WTC11 (cell line): ENCODE measurements around the gene PBRM1. TPM values are rescaled to one million over a fixed set of nuclear protein-coding genes. Genes with fewer than 3 reads are reported as not detected.

Source experiments
- ATAC-seq: fragments of 200-7000 bp; cut with Tn5 transposase; 2 replicates; pipeline ENCODE4 v1.10.0; 2021; ENCODE audit warnings: mild to moderate bottlenecking, moderate library complexity
- CTCF ChIA-PET: fragments of 300-600 bp; sonication (Branson Sonifier 250); formaldehyde crosslinking; loops from one replicate; lab custom pipeline; 2021; ENCODE audit warnings: antibody characterized with exemption; lab: Charles Lee
- POLR2A ChIA-PET: fragments of 350-600 bp; sonication (Branson Sonifier 250); formaldehyde crosslinking; loops from one replicate; lab custom pipeline; 2021; ENCODE audit warnings: antibody characterized with exemption; lab: Charles Lee
- DNase-seq: peaks from one replicate; pipeline ENCODE4 v3.0.0; 2021; ENCODE audit warnings: low spot score
- H3K27ac Mint-ChIP-seq: 2 replicates; pipeline ENCODE4 v1.8.0; 2021; ENCODE audit warnings: mixed read lengths
- H3K27me3 Mint-ChIP-seq: 2 replicates; pipeline ENCODE4 v1.8.0; 2021; ENCODE audit warnings: low read depth, mild to moderate bottlenecking, moderate library complexity, mixed read lengths
- H3K36me3 Mint-ChIP-seq: 2 replicates; pipeline ENCODE4 v1.8.0; 2021; ENCODE audit warnings: mixed read lengths
- H3K4me1 Mint-ChIP-seq: 2 replicates; pipeline ENCODE4 v1.8.0; 2022; ENCODE audit warnings: mixed read lengths
- H3K4me3 Mint-ChIP-seq: 2 replicates; pipeline ENCODE4 v1.8.0; 2021; ENCODE audit warnings: mild to moderate bottlenecking, moderate library complexity, mixed read lengths
- H3K9me3 Mint-ChIP-seq: 2 replicates; pipeline ENCODE4 v1.8.0; 2021; ENCODE audit warnings: mixed read lengths
- ATF6 ChIP-seq: sonication (generic); formaldehyde crosslinking; IDR thresholded peaks from 2 replicates; pipeline ENCODE4 v1.8.1; 2023; ENCODE audit warnings: mild to moderate bottlenecking, missing genetic modification reagents
- CREM ChIP-seq: sonication (generic); formaldehyde crosslinking; IDR thresholded peaks from 2 replicates; pipeline ENCODE4 v1.8.1; 2022; ENCODE audit warnings: mild to moderate bottlenecking, missing genetic modification reagents, moderate library complexity
- EMX1 ChIP-seq: fragments of 250-450 bp; sonication (Bioruptor Pico); IDR thresholded peaks from 2 replicates; pipeline ENCODE4 v1.8.0; 2021; ENCODE audit warnings: mild to moderate bottlenecking
- ESRRA ChIP-seq: sonication (generic); formaldehyde crosslinking; IDR thresholded peaks from 2 replicates; pipeline ENCODE4 v1.8.1; 2022; ENCODE audit warnings: mild to moderate bottlenecking, missing genetic modification reagents, borderline replicate concordance
- ETV6 ChIP-seq: sonication (generic); formaldehyde crosslinking; IDR thresholded peaks from 2 replicates; pipeline ENCODE4 v1.8.1; 2022; ENCODE audit warnings: mild to moderate bottlenecking, missing genetic modification reagents
- FOXK1 ChIP-seq: sonication (generic); formaldehyde crosslinking; IDR thresholded peaks from 2 replicates; pipeline ENCODE4 v1.8.0; 2022; ENCODE audit warnings: mild to moderate bottlenecking, moderate library complexity, missing genetic modification reagents
- GRHL2 ChIP-seq: fragments of 250-450 bp; sonication (Bioruptor Pico); IDR thresholded peaks from 2 replicates; pipeline ENCODE4 v1.8.0; 2022; ENCODE audit warnings: mild to moderate bottlenecking, moderate library complexity; ENCODE audit not compliant: insufficient replicate concordance, severe bottlenecking
- GTF2I ChIP-seq: fragments of 250-450 bp; sonication (Bioruptor Pico); conservative IDR thresholded peaks from 2 replicates; pipeline ENCODE4 v1.4.0; 2021; ENCODE audit warnings: mild to moderate bottlenecking
- NFATC4 ChIP-seq: fragments of 250-450 bp; sonication (Bioruptor Pico); IDR thresholded peaks from 2 replicates; pipeline ENCODE4 v1.9.0; 2021; ENCODE audit warnings: mild to moderate bottlenecking
- NFE2L1 ChIP-seq: sonication (generic); formaldehyde crosslinking; IDR thresholded peaks from 2 replicates; pipeline ENCODE4 v1.8.1; 2023; ENCODE audit warnings: missing genetic modification reagents
- NFYB ChIP-seq: sonication (generic); formaldehyde crosslinking; conservative IDR thresholded peaks from 2 replicates; pipeline ENCODE4 v1.8.0; 2022; ENCODE audit warnings: low read depth, missing genetic modification reagents
- SMAD3 ChIP-seq: sonication (generic); formaldehyde crosslinking; IDR thresholded peaks from 2 replicates; pipeline ENCODE4 v1.8.0; 2022; ENCODE audit warnings: missing genetic modification reagents, mild to moderate bottlenecking, borderline replicate concordance
- SP1 ChIP-seq: sonication (generic); formaldehyde crosslinking; conservative IDR thresholded peaks from 2 replicates; pipeline ENCODE4 v1.8.1; 2022; ENCODE audit warnings: missing genetic modification reagents
- TEAD1 ChIP-seq: sonication (generic); formaldehyde crosslinking; IDR thresholded peaks from 2 replicates; pipeline ENCODE4 v1.8.0; 2022; ENCODE audit warnings: mild to moderate bottlenecking, missing genetic modification reagents
- ZNF232 ChIP-seq: sonication (generic); formaldehyde crosslinking; IDR thresholded peaks from 2 replicates; pipeline ENCODE4 v1.8.0; 2022; ENCODE audit warnings: mild to moderate bottlenecking, missing genetic modification reagents
- ZNF263 ChIP-seq: sonication (generic); formaldehyde crosslinking; IDR thresholded peaks from 2 replicates; pipeline ENCODE4 v1.8.1; 2022; ENCODE audit warnings: low read depth, mild to moderate bottlenecking, moderate library complexity, missing genetic modification reagents
- ZNF317 ChIP-seq: sonication (generic); formaldehyde crosslinking; IDR thresholded peaks from 2 replicates; pipeline ENCODE4 v1.8.1; 2023; ENCODE audit warnings: low read depth, mild to moderate bottlenecking, moderate library complexity, missing genetic modification reagents, borderline replicate concordance
- ZNF396 ChIP-seq: fragments of 250-450 bp; sonication (Bioruptor Pico); IDR thresholded peaks from 2 replicates; pipeline ENCODE4 v1.8.0; 2021; ENCODE audit warnings: mild to moderate bottlenecking, moderate library complexity, borderline replicate concordance
- ZNF512 ChIP-seq: sonication (generic); formaldehyde crosslinking; IDR thresholded peaks from 2 replicates; pipeline ENCODE4 v1.8.1; 2022; ENCODE audit warnings: missing genetic modification reagents, borderline replicate concordance
- ZNF671 ChIP-seq: fragments of 250-450 bp; sonication (Bioruptor Pico); IDR thresholded peaks from 2 replicates; pipeline ENCODE4 v1.8.0; 2021; ENCODE audit warnings: mild to moderate bottlenecking
- total RNA-seq: library from RNA; stranded (reverse); gene quantifications from 3 replicates; pipeline ENCODE4 v1.2.3, GENCODE V29; 2021
- TF ChIP-seq, protein P1 (sequence below): sonication (generic); formaldehyde crosslinking; IDR thresholded peaks from 2 replicates; pipeline ENCODE4 v1.8.1; 2023; ENCODE audit warnings: mild to moderate bottlenecking, missing genetic modification reagents, moderate library complexity
- TF ChIP-seq, protein P2 (sequence below): sonication (generic); formaldehyde crosslinking; IDR thresholded peaks from 2 replicates; pipeline ENCODE4 v1.8.1; 2022; ENCODE audit warnings: low read depth, missing genetic modification reagents, borderline replicate concordance
- TF ChIP-seq, protein P3 (sequence below): fragments of 250-450 bp; sonication (Bioruptor Pico); IDR thresholded peaks from 2 replicates; pipeline ENCODE4 v1.9.0; 2021; ENCODE audit warnings: mild to moderate bottlenecking
- TF ChIP-seq, protein P4 (sequence below): fragments of 250-450 bp; sonication (Bioruptor Pico); IDR thresholded peaks from 2 replicates; pipeline ENCODE4 v1.9.0; 2021; ENCODE audit warnings: moderate library complexity, mild to moderate bottlenecking, inconsistent platforms, borderline replicate concordance

PBRM1 gene
- total RNA-seq, 1 experiment from 2014 or later, result 48.8 TPM

- H3K4me1 Mint-ChIP-seq, result 0 out of 2 replicates have a peak, but pooled peaks cover 6% of the 10 kb centered on the region
- no peak overlapping the region for H3K27ac Mint-ChIP-seq
- TF ChIP-seq ZNF232 (CRISPR knock-in tag) (no peak), SMAD3 (CRISPR knock-in tag) (no peak), CREM (CRISPR knock-in tag) (no peak), ZNF512 (CRISPR knock-in tag) (no peak), ZNF263 (CRISPR knock-in tag) (no peak), ZNF317 (CRISPR knock-in tag) (no peak), ETV6 (CRISPR knock-in tag) (no peak), GRHL2 (CRISPR knock-in tag) (no peak), NFE2L1 (CRISPR knock-in tag) (no peak), NFATC4 (CRISPR knock-in tag) (no peak), EMX1 (CRISPR knock-in tag) (no peak), GTF2I (CRISPR knock-in tag) (no peak)
- TF ChIP-seq, protein P1, sequence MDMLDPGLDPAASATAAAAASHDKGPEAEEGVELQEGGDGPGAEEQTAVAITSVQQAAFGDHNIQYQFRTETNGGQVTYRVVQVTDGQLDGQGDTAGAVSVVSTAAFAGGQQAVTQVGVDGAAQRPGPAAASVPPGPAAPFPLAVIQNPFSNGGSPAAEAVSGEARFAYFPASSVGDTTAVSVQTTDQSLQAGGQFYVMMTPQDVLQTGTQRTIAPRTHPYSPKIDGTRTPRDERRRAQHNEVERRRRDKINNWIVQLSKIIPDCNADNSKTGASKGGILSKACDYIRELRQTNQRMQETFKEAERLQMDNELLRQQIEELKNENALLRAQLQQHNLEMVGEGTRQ (CRISPR knock-in tag), result no peak
- TF ChIP-seq, protein P2, sequence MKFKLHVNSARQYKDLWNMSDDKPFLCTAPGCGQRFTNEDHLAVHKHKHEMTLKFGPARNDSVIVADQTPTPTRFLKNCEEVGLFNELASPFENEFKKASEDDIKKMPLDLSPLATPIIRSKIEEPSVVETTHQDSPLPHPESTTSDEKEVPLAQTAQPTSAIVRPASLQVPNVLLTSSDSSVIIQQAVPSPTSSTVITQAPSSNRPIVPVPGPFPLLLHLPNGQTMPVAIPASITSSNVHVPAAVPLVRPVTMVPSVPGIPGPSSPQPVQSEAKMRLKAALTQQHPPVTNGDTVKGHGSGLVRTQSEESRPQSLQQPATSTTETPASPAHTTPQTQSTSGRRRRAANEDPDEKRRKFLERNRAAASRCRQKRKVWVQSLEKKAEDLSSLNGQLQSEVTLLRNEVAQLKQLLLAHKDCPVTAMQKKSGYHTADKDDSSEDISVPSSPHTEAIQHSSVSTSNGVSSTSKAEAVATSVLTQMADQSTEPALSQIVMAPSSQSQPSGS (CRISPR knock-in tag), result no peak
- TF ChIP-seq, protein P3, sequence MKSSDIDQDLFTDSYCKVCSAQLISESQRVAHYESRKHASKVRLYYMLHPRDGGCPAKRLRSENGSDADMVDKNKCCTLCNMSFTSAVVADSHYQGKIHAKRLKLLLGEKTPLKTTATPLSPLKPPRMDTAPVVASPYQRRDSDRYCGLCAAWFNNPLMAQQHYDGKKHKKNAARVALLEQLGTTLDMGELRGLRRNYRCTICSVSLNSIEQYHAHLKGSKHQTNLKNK (CRISPR knock-in tag), result no peak
- H3K36me3 Mint-ChIP-seq, result peaks cover 36% of the 10 kb centered on the region
- peaks cover 4% of the 10 kb centered on the region for H3K9me3 Mint-ChIP-seq
- DNase-seq (no peak), ATAC-seq (no peak)
- ChIA-PET POLR2A (no interaction called here), CTCF (no interaction called here)
- no peaks in the 10 kb centered on the region for H3K27me3 Mint-ChIP-seq
- H3K4me3 Mint-ChIP-seq, result no peak overlapping the region
Measured at GRCh38 chr3:52600258-52600657, 85.5 kb downstream of the PBRM1 start.

GRCh38 chr3:52596658-52597265, 89.0 kb downstream of the PBRM1 start:
- peak overlapping the region; percentile 58 for H3K27ac Mint-ChIP-seq
- peaks cover 23% of the 10 kb centered on the region for H3K36me3 Mint-ChIP-seq
- H3K27me3 Mint-ChIP-seq, result no peaks in the 10 kb centered on the region
- DNase-seq, result no peak
- ATAC-seq, result no peak
- peaks cover 4% of the 10 kb centered on the region for H3K9me3 Mint-ChIP-seq
- H3K4me3 Mint-ChIP-seq, result no peak overlapping the region
- ChIA-PET CTCF (no interaction called here), POLR2A (no interaction called here)
- 0 out of 2 replicates have a peak, but pooled peaks cover 2% of the 10 kb centered on the region for H3K4me1 Mint-ChIP-seq
- TF ChIP-seq FOXK1 (CRISPR knock-in tag) (no peak), ESRRA (CRISPR knock-in tag) (no peak), GTF2I (CRISPR knock-in tag) (no peak), NFE2L1 (CRISPR knock-in tag) (no peak), ATF6 (CRISPR knock-in tag) (no peak), ETV6 (CRISPR knock-in tag) (no peak), NFYB (no peak), SP1 (CRISPR knock-in tag) (no peak), TEAD1 (CRISPR knock-in tag) (no peak), ZNF671 (CRISPR knock-in tag) (no peak), CREM (CRISPR knock-in tag) (no peak), ZNF396 (CRISPR knock-in tag) (no peak)
- TF ChIP-seq, protein P1 (CRISPR knock-in tag), result no peak
- TF ChIP-seq, protein P4, sequence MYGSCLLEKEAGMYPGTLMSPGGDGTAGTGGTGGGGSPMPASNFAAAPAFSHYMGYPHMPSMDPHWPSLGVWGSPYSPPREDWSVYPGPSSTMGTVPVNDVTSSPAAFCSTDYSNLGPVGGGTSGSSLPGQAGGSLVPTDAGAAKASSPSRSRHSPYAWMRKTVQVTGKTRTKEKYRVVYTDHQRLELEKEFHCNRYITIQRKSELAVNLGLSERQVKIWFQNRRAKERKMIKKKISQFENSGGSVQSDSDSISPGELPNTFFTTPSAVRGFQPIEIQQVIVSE (CRISPR knock-in tag), result no peak
